ENCODE measurements around the gene CSH1. TPM values are rescaled to one million over a fixed set of nuclear protein-coding genes. Genes with fewer than 3 reads are reported as not detected.
"Not testable (repeated sequence)": the region's sequence is repeated elsewhere in the genome, so short reads cannot be mapped to it uniquely, and the experiment has no call there.

CSH1 gene
- total RNA-seq, 1 donor from 2014 or later, result not detected

DNA sequence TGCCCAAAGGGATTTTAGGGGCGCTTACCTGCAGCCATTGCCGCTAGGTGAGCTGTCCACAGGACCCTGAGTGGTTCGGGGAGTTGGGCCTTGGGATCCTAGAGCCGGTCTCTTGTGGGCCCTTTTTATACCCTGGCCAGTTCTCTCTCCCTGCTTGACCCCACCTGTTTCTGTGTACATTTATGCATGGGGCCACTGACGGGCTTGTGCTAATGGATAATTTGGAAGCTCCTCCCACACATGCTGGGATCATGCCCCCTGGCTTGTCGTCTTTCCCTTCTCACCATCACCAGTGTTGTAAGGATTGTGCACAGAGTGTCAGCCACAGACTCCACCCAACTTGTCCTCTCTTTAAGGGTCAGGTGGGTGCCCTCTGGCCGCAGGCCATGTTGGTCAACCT, 22.8 kb downstream of the CSH1 start, which contains the start of gene CSH2:
TSS of gene CSH2 (minus strand) at position 101 of the 400 bp plus-strand sequence. CDS start at position 38, 63 bp downstream.
- not testable (repeated sequence) for H3K27me3 Mint-ChIP-seq (ENCODE audit: insufficient read depth, low read depth); H3K27me3 ChIP-seq; H3K4me3 Mint-ChIP-seq; H3K79me2 ChIP-seq (ENCODE audit: low read depth); H3K9ac ChIP-seq; H3K4me3 ChIP-seq; H2AFZ ChIP-seq (replicated peaks); H3K4me1 Mint-ChIP-seq; H3K9me3 Mint-ChIP-seq; DNase-seq (ENCODE audit: low spot score); H3K36me3 Mint-ChIP-seq; H3F3A ChIP-seq (ENCODE audit: low read depth); H3K9me3 ChIP-seq (ENCODE audit: low read depth); H3K4me2 ChIP-seq; H3K4me1 ChIP-seq; H4K20me1 ChIP-seq (ENCODE audit: low read depth); H3K36me3 ChIP-seq; H3K27ac ChIP-seq; H3K27ac Mint-ChIP-seq

DNA sequence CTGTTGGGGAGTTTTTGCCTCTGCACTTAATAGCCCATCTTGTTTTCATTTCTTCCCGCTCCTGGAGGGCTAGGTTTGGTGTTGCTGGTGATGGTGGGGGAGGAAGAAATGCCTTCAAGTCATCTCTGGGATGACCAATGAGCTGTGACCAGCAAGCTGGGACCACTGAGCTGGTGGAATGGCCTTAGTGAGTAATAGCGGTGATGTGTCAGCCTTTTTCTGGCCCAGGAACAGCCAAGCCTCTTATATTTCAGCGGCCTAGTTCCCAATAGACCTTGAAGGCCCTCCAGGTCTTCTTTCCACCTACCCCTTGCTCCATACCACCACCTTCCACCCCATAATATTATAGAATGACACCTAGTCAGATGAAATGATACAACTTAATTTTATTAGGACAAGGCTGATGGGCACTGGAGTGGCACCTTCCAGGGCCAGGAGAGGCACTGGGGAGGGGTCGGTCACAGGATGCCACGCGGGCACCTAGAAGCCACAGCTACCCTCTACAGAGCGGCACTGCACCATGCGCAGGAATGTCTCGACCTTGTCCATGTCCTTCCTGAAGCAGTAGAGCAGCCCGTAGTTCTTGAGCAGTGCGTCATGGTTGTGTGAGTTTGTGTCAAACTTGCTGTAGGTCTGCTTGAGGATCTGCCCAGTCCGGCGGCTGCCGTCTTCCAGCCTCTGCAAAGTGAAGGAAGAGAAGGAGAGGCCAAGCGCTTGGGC, 24.6 kb downstream of the CSH1 start:
- H3K36me3 Mint-ChIP-seq; H3F3A ChIP-seq (ENCODE audit: low read depth); H3K27me3 Mint-ChIP-seq (ENCODE audit: insufficient read depth, low read depth); DNase-seq (ENCODE audit: low spot score); H3K27ac ChIP-seq; H3K27me3 ChIP-seq; H3K4me1 Mint-ChIP-seq; H3K27ac Mint-ChIP-seq; H3K4me1 ChIP-seq; H3K4me3 Mint-ChIP-seq; H3K9ac ChIP-seq; H3K9me3 Mint-ChIP-seq; H3K4me2 ChIP-seq; H4K20me1 ChIP-seq (ENCODE audit: low read depth); H3K9me3 ChIP-seq (ENCODE audit: low read depth); H3K4me3 ChIP-seq; H3K79me2 ChIP-seq (ENCODE audit: low read depth); H3K36me3 ChIP-seq; H2AFZ ChIP-seq (replicated peaks): not testable (repeated sequence)

DNA sequence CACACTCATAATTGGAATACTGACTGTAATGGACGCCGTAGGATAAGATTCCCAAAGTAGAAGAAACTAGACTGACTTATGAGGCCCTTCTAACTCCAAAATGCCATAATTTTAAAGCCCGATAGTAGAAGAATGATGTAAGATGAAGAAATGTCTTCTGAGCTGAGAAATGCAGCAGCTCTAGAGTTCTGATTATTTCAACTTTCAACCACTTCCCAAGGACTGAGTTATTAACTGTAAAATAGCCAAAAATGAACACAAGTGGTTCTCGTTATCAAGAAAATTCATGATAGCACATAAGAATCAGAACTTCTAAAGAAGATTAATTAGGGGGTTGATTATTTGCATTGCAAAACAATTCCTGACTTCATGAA, 26.1 kb downstream of the CSH1 start:
- H4K20me1 ChIP-seq (ENCODE audit: low read depth); H3K79me2 ChIP-seq (ENCODE audit: low read depth); H3K36me3 Mint-ChIP-seq; H3K4me1 Mint-ChIP-seq; H3K27ac ChIP-seq; H3K36me3 ChIP-seq; H3K9ac ChIP-seq; H3K4me1 ChIP-seq; H2AFZ ChIP-seq (replicated peaks); H3K27me3 Mint-ChIP-seq (ENCODE audit: insufficient read depth, low read depth); H3F3A ChIP-seq (ENCODE audit: low read depth); DNase-seq (ENCODE audit: low spot score); H3K9me3 ChIP-seq (ENCODE audit: low read depth); H3K4me3 Mint-ChIP-seq; H3K4me2 ChIP-seq; H3K4me3 ChIP-seq; H3K27ac Mint-ChIP-seq; H3K27me3 ChIP-seq; H3K9me3 Mint-ChIP-seq: not testable (repeated sequence)

DNA sequence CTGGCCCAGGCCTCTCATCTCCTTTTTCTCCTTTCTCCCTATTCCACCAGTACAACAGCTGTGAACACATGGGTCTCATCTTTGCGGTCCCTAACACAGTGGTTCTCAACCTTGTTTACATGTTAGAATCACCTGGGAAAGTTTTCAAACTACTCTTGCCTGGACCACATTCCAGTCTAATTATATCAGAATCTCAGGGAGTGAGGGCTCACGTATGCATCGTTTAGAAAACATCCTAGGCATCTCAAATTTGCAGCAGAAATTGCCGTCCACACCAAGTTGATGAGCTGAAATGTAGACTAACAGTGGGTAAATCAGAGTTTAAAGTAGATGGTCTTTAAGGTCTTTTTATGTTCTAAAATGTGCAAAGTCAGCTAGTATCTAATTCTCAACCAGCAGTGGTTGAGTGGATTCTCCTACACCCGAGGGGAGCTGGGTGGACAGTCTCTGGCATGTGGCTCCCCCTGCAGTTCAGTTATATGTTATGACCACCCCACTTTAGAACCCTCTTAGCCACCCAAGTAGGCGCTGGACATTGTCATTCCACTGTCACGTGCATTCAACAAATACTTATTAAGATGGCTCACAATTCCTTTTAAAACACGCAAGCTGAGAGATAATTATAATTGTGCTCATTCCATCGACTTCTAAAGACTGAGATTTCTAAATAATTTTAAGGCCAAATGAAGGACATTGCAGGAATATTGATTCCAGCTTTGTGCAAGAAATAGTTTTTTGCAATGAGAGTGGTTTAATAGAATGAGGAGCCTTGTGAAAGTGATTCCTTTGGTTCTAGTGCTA, 26.7 kb downstream of the CSH1 start:
- not testable (repeated sequence) for H3K4me1 Mint-ChIP-seq; H3K27me3 ChIP-seq; H3K4me2 ChIP-seq; H3F3A ChIP-seq (ENCODE audit: low read depth); H3K79me2 ChIP-seq (ENCODE audit: low read depth); H3K27ac ChIP-seq; H3K27ac Mint-ChIP-seq; H3K4me1 ChIP-seq; H3K9me3 Mint-ChIP-seq; H3K27me3 Mint-ChIP-seq (ENCODE audit: insufficient read depth, low read depth); H2AFZ ChIP-seq (replicated peaks); H3K9me3 ChIP-seq (ENCODE audit: low read depth); H4K20me1 ChIP-seq (ENCODE audit: low read depth); H3K9ac ChIP-seq; H3K36me3 ChIP-seq; H3K4me3 Mint-ChIP-seq; H3K4me3 ChIP-seq; H3K36me3 Mint-ChIP-seq
- DNase-seq (ENCODE audit: low spot score), result peak; percentile 24
- TF ChIP-seq, protein P1, sequence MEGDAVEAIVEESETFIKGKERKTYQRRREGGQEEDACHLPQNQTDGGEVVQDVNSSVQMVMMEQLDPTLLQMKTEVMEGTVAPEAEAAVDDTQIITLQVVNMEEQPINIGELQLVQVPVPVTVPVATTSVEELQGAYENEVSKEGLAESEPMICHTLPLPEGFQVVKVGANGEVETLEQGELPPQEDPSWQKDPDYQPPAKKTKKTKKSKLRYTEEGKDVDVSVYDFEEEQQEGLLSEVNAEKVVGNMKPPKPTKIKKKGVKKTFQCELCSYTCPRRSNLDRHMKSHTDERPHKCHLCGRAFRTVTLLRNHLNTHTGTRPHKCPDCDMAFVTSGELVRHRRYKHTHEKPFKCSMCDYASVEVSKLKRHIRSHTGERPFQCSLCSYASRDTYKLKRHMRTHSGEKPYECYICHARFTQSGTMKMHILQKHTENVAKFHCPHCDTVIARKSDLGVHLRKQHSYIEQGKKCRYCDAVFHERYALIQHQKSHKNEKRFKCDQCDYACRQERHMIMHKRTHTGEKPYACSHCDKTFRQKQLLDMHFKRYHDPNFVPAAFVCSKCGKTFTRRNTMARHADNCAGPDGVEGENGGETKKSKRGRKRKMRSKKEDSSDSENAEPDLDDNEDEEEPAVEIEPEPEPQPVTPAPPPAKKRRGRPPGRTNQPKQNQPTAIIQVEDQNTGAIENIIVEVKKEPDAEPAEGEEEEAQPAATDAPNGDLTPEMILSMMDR (IDR thresholded peaks at IDR 0.05), result peak; percentile 47

DNA sequence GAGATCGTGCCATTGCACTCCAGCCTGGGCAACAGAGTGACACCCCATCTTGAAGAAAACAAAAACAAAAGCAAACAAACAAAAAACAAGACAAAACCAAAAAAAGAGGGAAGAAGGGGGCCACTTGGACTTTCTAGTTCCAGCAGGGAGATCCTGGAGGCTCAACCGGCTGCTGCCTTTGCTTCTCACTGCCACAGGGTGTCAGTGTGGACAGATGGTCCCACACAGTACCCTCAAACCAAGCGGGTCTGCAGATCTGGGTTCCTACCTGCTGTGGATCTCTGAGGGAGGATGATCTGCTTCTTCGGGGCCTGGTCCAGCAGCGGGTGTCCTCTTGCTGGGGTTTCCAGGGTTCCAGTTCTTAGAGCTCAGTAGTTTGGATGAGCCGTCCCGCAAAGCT, 29.7 kb downstream of the CSH1 start:
- not testable (repeated sequence) for H3K4me3 Mint-ChIP-seq; H3K4me1 ChIP-seq; H3K9me3 Mint-ChIP-seq; H3K4me2 ChIP-seq; H3K27ac ChIP-seq; H3F3A ChIP-seq (ENCODE audit: low read depth); H3K9me3 ChIP-seq (ENCODE audit: low read depth); H3K4me3 ChIP-seq; H3K4me1 Mint-ChIP-seq; H3K27ac Mint-ChIP-seq; H3K27me3 Mint-ChIP-seq (ENCODE audit: insufficient read depth, low read depth); H2AFZ ChIP-seq (replicated peaks); H3K36me3 ChIP-seq; H3K27me3 ChIP-seq; H3K36me3 Mint-ChIP-seq; H4K20me1 ChIP-seq (ENCODE audit: low read depth); H3K9ac ChIP-seq; H3K79me2 ChIP-seq (ENCODE audit: low read depth)
- peak; percentile 18 for DNase-seq (ENCODE audit: low spot score)

Data from neural progenitor cell (in vitro differentiated cells).